NCI-H69 (cell line): ENCODE data around the gene NR1H4.
"Not testable (repeated sequence)": the region's sequence is repeated elsewhere in the genome, so short reads cannot be mapped to it uniquely, and the experiment has no call there.

ENCODE experiments used
- DNase-seq: peaks from one replicate; lab custom pipeline; 2025; lab: John Stamatoyannopoulos, UW

The NR1H4 gene

GRCh38 chr12:100473050-100473715 is 483 bp upstream of the NR1H4 start:
- no peak for DNase-seq

DNA sequence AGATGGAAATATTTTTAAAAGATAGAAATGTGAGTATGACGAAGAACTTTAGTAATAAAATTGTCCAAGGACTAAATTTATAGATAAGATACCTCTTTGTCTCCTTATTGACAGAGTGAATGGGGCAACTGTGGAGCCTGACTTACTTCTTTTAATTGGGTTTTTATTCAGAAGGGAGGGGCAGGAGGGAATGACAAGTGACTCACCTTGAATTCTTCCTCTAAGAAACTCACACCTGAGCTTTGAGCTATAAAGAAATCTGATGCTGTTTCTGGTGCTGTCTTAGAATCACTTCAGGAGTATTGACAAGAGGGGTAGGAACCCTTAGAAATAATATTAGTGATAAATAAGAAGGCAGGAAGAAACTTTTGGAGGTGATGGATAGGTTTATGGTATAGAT is 951 bp downstream of the NR1H4 start:
- no peak for DNase-seq

DNA sequence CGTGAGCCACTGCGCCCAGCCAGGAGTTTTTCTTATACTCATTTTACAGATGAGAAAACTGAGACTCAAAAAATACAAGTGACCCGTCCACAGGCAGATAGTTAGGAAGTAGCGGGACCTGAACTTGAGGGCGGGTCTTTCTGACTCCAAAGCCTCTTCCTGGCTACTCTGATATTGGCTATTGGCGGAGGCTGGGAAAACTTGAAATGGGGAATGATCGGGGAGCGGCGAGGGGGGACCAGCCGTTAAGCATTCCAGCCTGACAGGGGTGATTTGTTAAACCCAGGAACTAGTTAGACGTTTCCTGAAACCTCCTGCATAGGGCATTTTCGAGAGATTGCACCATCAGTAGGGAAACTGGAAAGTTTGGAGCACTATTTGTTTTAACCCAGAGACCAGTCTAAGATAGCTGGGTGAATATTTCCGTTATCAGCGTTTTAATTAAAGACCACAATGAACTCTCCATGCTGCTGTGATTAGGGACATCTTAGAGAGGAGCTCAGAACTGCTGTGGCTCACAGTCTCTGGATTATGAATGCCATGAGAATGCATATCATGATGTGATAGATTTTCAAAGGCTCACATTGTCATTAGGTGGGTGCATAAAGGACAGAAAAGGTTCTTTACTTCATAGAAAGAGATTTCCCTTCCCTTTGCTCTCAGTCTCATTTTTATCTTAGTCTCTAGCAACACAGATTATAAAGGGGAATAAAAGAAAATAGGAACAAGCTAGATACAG is 2.5 kb downstream of the NR1H4 start:
- DNase-seq, result no peak

GRCh38 chr12:100481021-100481420 is 7.4 kb downstream of the NR1H4 start:
- DNase-seq, result no peak

DNA sequence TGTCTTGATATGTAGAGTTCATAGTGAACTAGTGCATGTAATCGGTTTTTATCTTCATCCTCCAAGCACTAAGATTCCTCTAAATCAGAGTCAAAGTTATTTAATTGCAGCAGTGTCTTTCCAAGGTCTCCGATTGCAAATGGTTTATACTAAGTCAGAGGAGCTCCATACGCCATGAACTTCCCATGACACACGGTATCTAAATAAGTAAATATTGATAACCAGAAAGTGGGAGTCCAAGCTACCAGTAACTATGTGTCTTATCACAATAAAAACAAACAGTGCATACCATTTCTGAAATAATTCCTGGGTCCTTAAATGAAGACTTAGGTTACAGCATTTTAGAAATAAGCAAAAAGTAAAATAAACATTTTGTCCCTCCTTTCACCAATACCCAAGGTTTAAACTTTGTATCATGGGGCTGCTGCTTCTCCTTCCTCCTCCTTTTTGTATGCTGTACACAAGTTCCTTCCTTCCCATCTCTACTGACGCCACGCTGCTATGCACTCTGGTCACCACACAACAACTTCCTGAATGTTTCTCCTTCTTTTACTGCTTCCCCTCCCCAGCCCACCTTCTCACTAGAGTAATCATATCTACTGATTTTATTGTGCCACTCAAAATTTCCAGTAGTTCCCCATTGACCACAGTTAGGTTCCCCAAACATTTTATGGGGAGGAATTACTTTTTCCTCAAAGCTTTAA is 10.7 kb downstream of the NR1H4 start:
- DNase-seq, result no peak

DNA sequence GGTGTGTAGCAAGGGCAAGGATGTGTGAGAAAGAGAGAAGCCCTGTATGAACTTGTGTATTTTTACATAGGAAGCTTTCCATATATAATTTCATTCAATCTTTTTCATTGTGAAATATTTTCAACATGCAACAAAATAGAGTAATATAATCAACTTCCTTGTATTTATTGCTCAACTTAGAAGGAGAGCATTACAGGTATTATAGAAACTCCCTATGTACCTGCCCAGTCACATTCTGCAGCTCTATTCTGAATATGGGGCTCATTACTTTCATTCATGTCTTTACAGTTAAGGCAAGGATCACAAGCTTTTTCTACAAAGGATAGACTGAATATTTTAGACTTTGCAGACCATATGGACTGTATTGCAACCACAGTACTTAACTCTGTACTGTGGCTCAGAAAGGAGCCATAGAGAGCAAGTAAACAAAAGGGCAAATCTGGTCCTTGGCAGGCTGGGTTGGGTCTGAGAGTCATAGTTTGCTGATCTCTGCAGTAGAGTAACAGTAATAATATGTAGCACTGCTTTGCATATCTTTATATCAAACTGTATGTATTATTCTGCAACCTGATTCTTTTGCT is 11.3 kb downstream of the NR1H4 start:
- DNase-seq, result no peak

DNA sequence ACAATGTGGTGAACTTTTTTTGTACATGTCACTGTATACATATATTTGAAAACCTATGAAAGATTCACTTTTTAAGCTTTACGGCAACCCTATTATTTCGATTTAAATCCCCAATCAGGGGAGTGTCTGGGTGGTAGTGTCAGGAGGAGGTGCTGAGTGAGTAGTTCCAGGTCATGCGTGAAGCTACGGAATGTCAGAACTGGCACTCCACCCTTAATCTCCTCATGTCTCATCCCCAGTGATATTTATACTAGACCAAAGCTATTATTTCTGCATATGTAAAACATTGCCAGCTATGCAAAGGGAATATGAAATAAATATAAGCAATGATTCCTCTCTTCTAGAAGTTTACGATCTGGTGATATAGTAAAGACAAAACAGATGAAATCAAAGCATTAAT is 12.3 kb downstream of the NR1H4 start:
- no peak for DNase-seq

- no peak for DNase-seq
These were observed 15.7 kb downstream of the NR1H4 start for GRCh38 chr12:100489251-100489820.

- no peak for DNase-seq
These were observed 16.4 kb downstream of the NR1H4 start for GRCh38 chr12:100490056-100490455.

GRCh38 chr12:100491104-100491503 is 17.4 kb downstream of the NR1H4 start:
- DNase-seq, result no peak

- DNase-seq, result no peak
These were observed 19.8 kb downstream of the NR1H4 start for GRCh38 chr12:100493396-100494012.

- no peak for DNase-seq
These were observed 20.4 kb downstream of the NR1H4 start for GRCh38 chr12:100494026-100494425.

- DNase-seq, result no peak
These were observed 20.9 kb downstream of the NR1H4 start for GRCh38 chr12:100494538-100494937.

DNA sequence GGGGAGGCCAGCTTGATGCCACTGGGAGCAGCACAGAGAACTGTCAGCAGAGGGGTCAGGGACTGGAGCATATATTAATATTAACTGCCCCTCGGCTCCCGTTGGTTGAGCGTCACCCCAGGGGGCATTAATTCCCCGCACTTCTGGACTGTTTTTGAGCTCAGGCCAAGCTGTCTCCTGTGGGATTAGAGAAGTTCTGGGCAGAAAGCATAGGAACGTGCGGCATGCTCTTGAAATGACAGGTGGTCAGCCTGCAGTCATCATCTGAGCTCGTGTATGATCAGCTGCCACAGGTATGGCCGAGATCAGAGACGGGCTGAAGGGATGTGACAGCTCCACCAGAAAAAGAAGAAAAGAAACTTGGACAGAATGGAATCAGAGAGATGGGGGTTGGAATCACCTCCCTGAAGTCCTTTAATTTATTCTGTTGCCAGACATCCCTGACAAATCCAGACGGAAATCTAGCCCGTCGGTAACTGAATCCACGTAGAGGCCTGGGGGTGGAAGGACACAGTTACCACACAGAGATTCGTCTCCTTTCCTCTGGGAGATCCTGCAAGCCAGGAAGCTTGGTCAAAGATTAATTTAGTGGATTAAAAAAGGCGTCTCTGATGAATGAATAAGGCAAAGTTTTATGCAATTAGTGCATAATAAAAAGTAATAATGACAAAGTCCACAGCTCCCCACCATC is 23.6 kb downstream of the NR1H4 start:
- no peak for DNase-seq

DNA sequence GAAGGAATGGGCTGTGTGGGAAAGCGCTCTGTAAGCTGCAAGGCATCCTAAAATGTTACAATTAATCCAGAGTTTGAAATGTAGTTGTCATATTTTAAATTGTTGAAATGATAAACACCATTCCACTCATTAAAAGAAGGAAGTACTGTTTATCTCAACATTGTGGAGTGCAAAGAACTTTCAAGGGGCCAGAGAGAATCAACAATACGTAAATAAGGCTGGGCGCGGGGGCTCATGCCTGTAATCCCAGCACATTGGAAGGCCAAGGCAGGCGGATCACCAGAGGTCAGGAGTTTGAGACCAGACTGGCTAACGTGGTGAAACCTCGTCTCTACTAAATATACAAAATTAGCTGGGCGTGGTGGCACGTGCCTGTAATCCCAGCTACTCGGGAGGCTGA is 24.5 kb downstream of the NR1H4 start:
- no peak for DNase-seq

GRCh38 chr12:100499416-100499815 is 25.8 kb downstream of the NR1H4 start:
- DNase-seq, result no peak

DNA sequence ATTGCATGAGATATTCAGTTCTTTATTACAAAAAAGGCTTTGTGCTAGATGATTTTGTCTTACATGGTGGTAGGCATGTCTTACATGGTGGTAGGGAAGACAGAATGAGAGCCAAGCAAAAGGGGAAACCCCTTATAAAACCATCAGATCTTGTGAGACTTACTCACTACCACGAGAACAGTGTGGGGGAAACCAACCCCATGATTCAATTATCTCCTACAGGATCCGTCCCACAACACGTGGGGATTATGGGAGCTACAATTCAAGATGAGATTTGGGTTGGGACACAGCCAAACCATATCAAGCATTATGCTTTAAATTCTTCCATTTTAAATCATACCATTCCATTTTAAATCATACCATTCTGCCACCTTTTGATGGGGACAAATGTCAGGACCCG is 29.1 kb downstream of the NR1H4 start:
- not testable (repeated sequence) for DNase-seq

GRCh38 chr12:100503228-100503628 is 29.6 kb downstream of the NR1H4 start:
- DNase-seq, result no peak

- no peak for DNase-seq
These were observed 31.1 kb downstream of the NR1H4 start for GRCh38 chr12:100504804-100505203.

DNA sequence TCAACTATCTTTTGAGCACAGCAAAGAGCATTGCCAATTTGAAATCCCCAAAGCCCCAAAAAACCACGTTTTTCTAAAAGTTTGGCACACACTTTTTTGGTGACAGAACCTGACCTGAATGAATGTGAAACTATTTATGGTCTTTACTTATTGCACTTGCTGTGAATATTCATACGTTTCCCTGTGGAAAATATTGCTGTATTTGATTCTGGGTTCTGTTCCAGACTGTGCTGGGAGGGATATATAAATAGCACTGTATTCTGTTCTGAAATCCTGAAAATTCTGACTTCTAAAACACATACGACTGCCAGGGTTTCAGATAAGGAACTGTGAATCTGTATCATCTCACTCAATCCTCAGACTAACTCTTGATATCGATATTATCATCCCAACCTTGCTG is 35.1 kb downstream of the NR1H4 start:
- DNase-seq, result no peak

GRCh38 chr12:100512692-100513091 is 39.0 kb downstream of the NR1H4 start:
- no peak for DNase-seq
